Measurements from ENCODE around the gene DUS3L. TPM values are rescaled to one million over a fixed set of nuclear protein-coding genes. Genes with fewer than 3 reads are reported as not detected.

DUS3L gene
- total and polyA plus RNA-seq, 2 donors (not counting 3 experiments of a cell fraction or from before 2014, with no cell fraction given): 25.8 to 38.9 TPM

- Histone ChIP-seq H3K79me2 (ENCODE audit: control insufficient read depth, insufficient read depth, low read length) (no peaks in the 10 kb centered on the region), H3K9me3 (replicated peaks; ENCODE audit: control insufficient read depth, insufficient read depth, low read length) (no peaks in the 10 kb centered on the region), H3K27me3 (ENCODE audit: control insufficient read depth in 2 of 2, insufficient read depth in 2 of 2, low read length in 2 of 2) (no peaks in the 10 kb centered on the region), H3K36me3 (ENCODE audit: control insufficient read depth in 2 of 2, extremely low read depth in 1 of 2, insufficient read depth in 2 of 2, low read length in 2 of 2) (no peaks in the 10 kb centered on the region), H4K20me1 (replicated peaks; ENCODE audit: control insufficient read depth, extremely low read depth, insufficient read depth, low read length) (no peaks in the 10 kb centered on the region), H2AFZ (ENCODE audit: low read depth, low read length) (no peak overlapping the region), H3K4me1 (ENCODE audit: control insufficient read depth, extremely low read depth, insufficient read depth, low read length) (no peaks in the 10 kb centered on the region), H3K4me3 (replicated peaks in 1 of 3; ENCODE audit: insufficient read depth in 1 of 3, low read depth in 1 of 3, low read length in 3 of 3) (no peak overlapping the region), H3K27ac (ENCODE audit: insufficient read depth, low read depth, low read length) (no peak overlapping the region), H3K9me1 (replicated peaks; ENCODE audit: control insufficient read depth, extremely low read depth, insufficient read depth, low read length) (peaks cover 2% of the 10 kb centered on the region), H3K9ac (replicated peaks; ENCODE audit: extremely low read depth, insufficient read depth, low read length) (no peak overlapping the region), H3K4me2 (ENCODE audit: insufficient read depth, low read length) (no peak overlapping the region)
- dilution Hi-C loops (cut with MboI; ENCODE audit: extremely low pct_ligation_motif_present, low sequenced_read_pairs) (no loop called here), intact Hi-C loops (cut with micrococcal nuclease) (no loop called here)
- ChIA-PET CTCF (interaction anchor here (1.0 kb wide), 1 partner anchor 8 kb away, joined by 3 read pairs; no protein-coding TSS in a partner anchor), POLR2A (no interaction called here)
- BruUV-seq (replicated peaks): no TSS peak
- no peak for FAIRE-seq
- no peak for DNase-seq (ENCODE audit: low read depth, low spot score)
- no peak for TF ChIP-seq EZH2 (IDR thresholded peaks at IDR 0.05; ENCODE audit: borderline replicate concordance, low read depth, low read length, severe bottlenecking)
Observed at GRCh38 chr19:5798244-5798643, 7.3 kb upstream of the DUS3L start.

- dilution Hi-C loops (cut with MboI; ENCODE audit: extremely low pct_ligation_motif_present, low sequenced_read_pairs): no loop called here
- no peak overlapping the region for H3K9ac ChIP-seq (replicated peaks; ENCODE audit: extremely low read depth, insufficient read depth, low read length)
- no peak for DNase-seq (ENCODE audit: low read depth, low spot score)
Observed at GRCh38 chr19:5795382-5795919, 4.5 kb upstream of the DUS3L start.

More at GRCh38 chr19:5795382-5795919, 4.5 kb upstream of the DUS3L start:
- TF ChIP-seq POLR2A (IDR thresholded peaks at IDR 0.05; ENCODE audit: low read depth, low read length) (no peak), MYC (IDR thresholded peaks at IDR 0.05; ENCODE audit: low read depth, low read length) (no peak), CTCF (IDR thresholded peaks at IDR 0.05; ENCODE audit: extremely low read depth in 1 of 2, insufficient read depth in 1 of 2, low read depth in 1 of 2, low read length in 2 of 2) (no peak), MAX (IDR thresholded peaks at IDR 0.05; ENCODE audit: insufficient read depth, insufficient read length) (no peak), POLR2AphosphoS5 (IDR thresholded peaks at IDR 0.05; ENCODE audit: insufficient read depth, low read depth, low read length) (no peak), GATA2 (IDR thresholded peaks at IDR 0.05; ENCODE audit: insufficient read depth, insufficient read length, low read depth, low read length) (no peak), FOS (IDR thresholded peaks at IDR 0.05; ENCODE audit: borderline replicate concordance, insufficient read depth, low read length) (no peak), EZH2 (IDR thresholded peaks at IDR 0.05; ENCODE audit: borderline replicate concordance, low read depth, low read length, severe bottlenecking) (no peak), JUN (IDR thresholded peaks at IDR 0.05; ENCODE audit: borderline replicate concordance, insufficient read depth, insufficient read length, low read depth) (no peak)
- ChIA-PET POLR2A (no interaction called here), CTCF (interaction anchor here (1.0 to 2.3 kb wide), 3 partner anchors 9 to 106 kb away, joined by 5 to 7 read pairs (median 6); partner anchors contain the start of gene RPL36)
- no TSS peak for BruUV-seq (replicated peaks)
- H4K20me1 ChIP-seq (replicated peaks; ENCODE audit: control insufficient read depth, extremely low read depth, insufficient read depth, low read length): no peaks in the 10 kb centered on the region
- no peak overlapping the region for H3K4me3 ChIP-seq (replicated peaks in 1 of 3; ENCODE audit: insufficient read depth in 1 of 3, low read depth in 1 of 3, low read length in 3 of 3)
- H2AFZ ChIP-seq (ENCODE audit: low read depth, low read length): no peak overlapping the region
- H3K27ac ChIP-seq (ENCODE audit: insufficient read depth, low read depth, low read length): no peak overlapping the region
- H3K4me2 ChIP-seq (ENCODE audit: insufficient read depth, low read length): no peak overlapping the region
- no peaks in the 10 kb centered on the region for H3K36me3 ChIP-seq (ENCODE audit: control insufficient read depth in 2 of 2, extremely low read depth in 1 of 2, insufficient read depth in 2 of 2, low read length in 2 of 2)
- no peaks in the 10 kb centered on the region for H3K9me3 ChIP-seq (replicated peaks; ENCODE audit: control insufficient read depth, insufficient read depth, low read length)
- H3K79me2 ChIP-seq (ENCODE audit: control insufficient read depth, insufficient read depth, low read length): no peaks in the 10 kb centered on the region
- no peaks in the 10 kb centered on the region for H3K27me3 ChIP-seq (ENCODE audit: control insufficient read depth in 2 of 2, insufficient read depth in 2 of 2, low read length in 2 of 2)
- H3K4me1 ChIP-seq (ENCODE audit: control insufficient read depth, extremely low read depth, insufficient read depth, low read length): no peaks in the 10 kb centered on the region
- intact Hi-C loops (cut with micrococcal nuclease): no loop called here
- H3K9me1 ChIP-seq (replicated peaks; ENCODE audit: control insufficient read depth, extremely low read depth, insufficient read depth, low read length): no peaks in the 10 kb centered on the region
- FAIRE-seq: no peak

All from endothelial cell of umbilical vein (primary cell).